ENCODE measurements around the gene SH3RF3.

- TF ChIP-seq CTCF (IDR thresholded peaks at IDR 0.05): no peak
- TF ChIP-seq REST (IDR thresholded peaks at IDR 0.05; ENCODE audit: insufficient read depth in 1 of 2, low read depth in 2 of 2, low read length in 1 of 2): no peak
Observed at GRCh38 chr2:109355192-109355843, 226.3 kb downstream of the SH3RF3 start.

Data from Panc1 (cell line).